ENCODE measurements around the gene ACO1. TPM values are rescaled to one million over a fixed set of nuclear protein-coding genes. Genes with fewer than 3 reads are reported as not detected.

Gene ACO1
- total and polyA plus RNA-seq, 7 donors, result 11.4 to 54.2 (median 37.2) TPM

- Histone ChIP-seq H3K27me3 (no peaks in the 10 kb centered on the region), H3K9me3 (no peaks in the 10 kb centered on the region), H3K27ac (no peak overlapping the region), H3K4me3 (no peak overlapping the region), H3K4me1 (peaks cover 0 to 11% (median 6%) of the 10 kb centered on the region in 4 donors), H3K36me3 (no peaks in the 10 kb centered on the region)
- WGBS, 2 donors, result 10 to 18% methylated on average over 5 of the region's 5 CpGs
- TF ChIP-seq, protein P1, sequence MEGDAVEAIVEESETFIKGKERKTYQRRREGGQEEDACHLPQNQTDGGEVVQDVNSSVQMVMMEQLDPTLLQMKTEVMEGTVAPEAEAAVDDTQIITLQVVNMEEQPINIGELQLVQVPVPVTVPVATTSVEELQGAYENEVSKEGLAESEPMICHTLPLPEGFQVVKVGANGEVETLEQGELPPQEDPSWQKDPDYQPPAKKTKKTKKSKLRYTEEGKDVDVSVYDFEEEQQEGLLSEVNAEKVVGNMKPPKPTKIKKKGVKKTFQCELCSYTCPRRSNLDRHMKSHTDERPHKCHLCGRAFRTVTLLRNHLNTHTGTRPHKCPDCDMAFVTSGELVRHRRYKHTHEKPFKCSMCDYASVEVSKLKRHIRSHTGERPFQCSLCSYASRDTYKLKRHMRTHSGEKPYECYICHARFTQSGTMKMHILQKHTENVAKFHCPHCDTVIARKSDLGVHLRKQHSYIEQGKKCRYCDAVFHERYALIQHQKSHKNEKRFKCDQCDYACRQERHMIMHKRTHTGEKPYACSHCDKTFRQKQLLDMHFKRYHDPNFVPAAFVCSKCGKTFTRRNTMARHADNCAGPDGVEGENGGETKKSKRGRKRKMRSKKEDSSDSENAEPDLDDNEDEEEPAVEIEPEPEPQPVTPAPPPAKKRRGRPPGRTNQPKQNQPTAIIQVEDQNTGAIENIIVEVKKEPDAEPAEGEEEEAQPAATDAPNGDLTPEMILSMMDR (IDR thresholded peaks at IDR 0.05), result peak; percentile 63 to 82 (median 72)
- TF ChIP-seq EP300 (IDR thresholded peaks at IDR 0.05), result no peak
- intact Hi-C loops (cut with DNase I), result loop anchor here (1.0 to 5.0 kb wide), 2 partner anchors 200 to 588 kb away; no protein-coding TSS in a partner anchor
- DNase-seq, result no peak
Measured at GRCh38 chr9:32378993-32379729, 5.3 kb upstream of the ACO1 start.

DNA sequence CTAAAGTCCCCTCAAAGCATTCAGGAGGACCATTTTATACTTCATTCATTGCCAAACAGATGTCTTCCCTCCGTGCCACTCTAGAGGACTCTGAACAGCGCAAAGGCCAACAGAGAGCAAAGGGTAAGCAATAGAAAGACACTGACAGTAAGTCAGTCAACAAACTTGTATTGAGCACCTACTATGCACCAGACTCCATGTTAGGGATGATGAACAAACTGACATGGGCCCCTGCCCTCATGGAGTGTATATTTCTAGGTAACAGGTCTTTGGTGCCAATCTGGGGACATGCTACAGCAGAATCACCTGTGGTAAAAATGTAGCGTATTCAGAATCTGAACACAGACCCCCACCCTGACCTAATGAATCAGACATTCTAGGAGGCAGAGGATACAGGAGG lies 3.5 kb upstream of the ACO1 start:
- Histone ChIP-seq H3K9me3 (no peaks in the 10 kb centered on the region), H3K27ac (no peak overlapping the region), H3K4me3 (no peak overlapping the region), H3K36me3 (no peaks in the 10 kb centered on the region), H3K27me3 (no peaks in the 10 kb centered on the region), H3K4me1 (peaks cover 0 to 20% (median 16%) of the 10 kb centered on the region in 4 donors)
- WGBS, 2 donors, result 77 to 87% methylated on average over 3 of the region's 3 CpGs
- DNase-seq, result no peak
- TF ChIP-seq POLR2AphosphoS5 (IDR thresholded peaks at IDR 0.05) (no peak), EP300 (IDR thresholded peaks at IDR 0.05) (no peak), POLR2A (IDR thresholded peaks at IDR 0.05) (no peak)
- TF ChIP-seq, protein P1 (IDR thresholded peaks at IDR 0.05), result no peak
- intact Hi-C loops (cut with DNase I), result no loop called here

GRCh38 chr9:32382565-32383320 lies 1.7 kb upstream of the ACO1 start:
- intact Hi-C loops (cut with DNase I), result loop anchor here (2.0 kb wide), 1 partner anchor 44 kb away; no protein-coding TSS in a partner anchor
- 72 to 78% methylated on average over 14 of the region's 14 CpGs for WGBS, 2 donors
- DNase-seq, result no peak

DNA sequence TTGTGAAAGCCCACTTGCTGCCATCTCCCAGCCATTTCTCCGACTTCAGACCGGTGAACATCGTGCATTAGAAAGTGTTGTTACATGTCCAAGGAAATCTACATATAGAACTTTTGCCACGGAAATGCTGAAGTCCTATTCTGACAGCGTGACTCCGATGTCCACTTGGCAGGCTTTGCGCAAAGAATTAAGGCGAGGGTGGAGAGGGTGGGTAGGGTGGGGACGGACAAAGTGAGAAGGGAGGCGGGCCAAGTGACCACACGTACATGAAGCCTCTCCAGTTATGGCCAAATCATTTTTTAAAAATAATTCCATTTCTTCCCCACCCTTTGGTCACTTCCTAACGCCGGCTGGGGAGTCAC lies 460 bp upstream of the ACO1 start:
- Histone ChIP-seq H3K27ac (peak overlapping the region; percentile 89 to 95 (median 92)), H3K4me1 (peaks cover 0 to 41% (median 32%) of the 10 kb centered on the region in 4 donors), H3K36me3 (no peaks in the 10 kb centered on the region), H3K9me3 (no peaks in the 10 kb centered on the region), H3K27me3 (no peaks in the 10 kb centered on the region), H3K4me3 (peak overlapping the region; percentile 58 to 84 (median 77))
- intact Hi-C loops (cut with DNase I), result loop anchor here (1.0 kb wide), 2 partner anchors 142 to 189 kb away; partner anchors contain the start of genes NDUFB6 and RIGI
- WGBS, 2 donors, result 0% methylated on average over 13 of the region's 13 CpGs
- DNase-seq, result no peak
- TF ChIP-seq, protein P1 (IDR thresholded peaks at IDR 0.05), result no peak
- TF ChIP-seq POLR2A (IDR thresholded peaks at IDR 0.05) (no peak), POLR2AphosphoS5 (IDR thresholded peaks at IDR 0.05) (no peak)

More at GRCh38 chr9:32382565-32383320, 1.7 kb upstream of the ACO1 start:
- no peaks in the 10 kb centered on the region for H3K36me3 ChIP-seq
- no peaks in the 10 kb centered on the region for H3K27me3 ChIP-seq
- TF ChIP-seq POLR2AphosphoS5 (IDR thresholded peaks at IDR 0.05) (no peak), POLR2A (IDR thresholded peaks at IDR 0.05) (no peak), EP300 (IDR thresholded peaks at IDR 0.05) (no peak)
- TF ChIP-seq, protein P1 (IDR thresholded peaks at IDR 0.05), result no peak
- no peak overlapping the region for H3K4me3 ChIP-seq
- peaks cover 0 to 36% (median 26%) of the 10 kb centered on the region in 4 donors for H3K4me1 ChIP-seq
- H3K27ac ChIP-seq, result no peak overlapping the region
- no peaks in the 10 kb centered on the region for H3K9me3 ChIP-seq
